IMR-90 (cell line): ENCODE data around the gene ROBO3. TPM values are rescaled to one million over a fixed set of nuclear protein-coding genes. Genes with fewer than 3 reads are reported as not detected.

Experiments used
- ATAC-seq: fragments of 200-7000 bp; cut with Tn5 transposase; 2 replicates; pipeline ENCODE4 v1.9.1; 2020; ENCODE audit warnings: low read depth, mild to moderate bottlenecking, moderate library complexity
- BruUV-seq: library from RNA; stranded (reverse); fragments of 400-500 nt; replicated peaks from 2 replicates; lab custom pipeline; 2021; lab: Mats Ljungman, UMichigan
- CTCF ChIA-PET: fragments of 300-600 bp; formaldehyde crosslinking; extraction: SDS; loops from one replicate; lab custom pipeline; 2021; ENCODE audit warnings: antibody characterized with exemption; lab: Yijun Ruan, JAX
- POLR2A ChIA-PET: fragments of 300-600 bp; sonication (Branson Sonifier 250); formaldehyde crosslinking; loops from one replicate; lab custom pipeline; 2022; ENCODE audit warnings: antibody characterized with exemption; ENCODE audit not compliant: unreplicated experiment; lab: Charles Lee
- DNase-seq: peaks from one replicate; pipeline ENCODE4 v3.0.0; 2013
- H2AFZ ChIP-seq: replicated peaks from 2 replicates; pipeline ENCODE3; 2013; ENCODE audit warnings: low read length, mild to moderate bottlenecking; ENCODE audit not compliant: poor library complexity
- H2AK5ac ChIP-seq: 2 replicates; pipeline ENCODE4 v1.6.1; 2013; ENCODE audit warnings: low read depth, low read length, inconsistent platforms
- H2AK9ac ChIP-seq: replicated peaks from 2 replicates; pipeline ENCODE3; 2013; ENCODE audit warnings: mild to moderate bottlenecking, low read depth, low read length, moderate library complexity; ENCODE audit not compliant: poor library complexity
- H2BK120ac ChIP-seq: 2 replicates; pipeline ENCODE4 v1.6.1; 2013; ENCODE audit warnings: low read depth, low read length, inconsistent platforms
- H2BK15ac ChIP-seq: 3 replicates; pipeline ENCODE4 v1.6.1; 2013; ENCODE audit warnings: low read depth, low read length, inconsistent platforms
- H2BK20ac ChIP-seq: 2 replicates; pipeline ENCODE4 v1.6.1; 2013; ENCODE audit warnings: low read depth, mild to moderate bottlenecking, inconsistent platforms, low read length, moderate library complexity
- H2BK5ac ChIP-seq: 2 replicates; pipeline ENCODE4 v1.6.1; 2013; ENCODE audit warnings: mild to moderate bottlenecking, low read depth, low read length, inconsistent platforms; ENCODE audit not compliant: poor library complexity, severe bottlenecking
- H3K14ac ChIP-seq: replicated peaks from 2 replicates; pipeline ENCODE4 v1.6.1; 2013; ENCODE audit warnings: low read depth, low read length, inconsistent platforms
- H3K18ac ChIP-seq: 2 replicates; pipeline ENCODE4 v1.6.1; 2013; ENCODE audit warnings: low read depth, low read length, control low read depth
- H3K23ac ChIP-seq: 2 replicates; pipeline ENCODE4 v1.6.1; 2013; ENCODE audit warnings: low read depth, low read length, inconsistent platforms
- H3K27ac ChIP-seq: 2 replicates; pipeline ENCODE4 v1.5.1; 2013; ENCODE audit warnings: mild to moderate bottlenecking, control low read depth, low read length; ENCODE audit not compliant: insufficient read depth
- H3K27me3 ChIP-seq: 2 replicates; pipeline ENCODE4 v1.6.1; 2013; ENCODE audit warnings: low read length; ENCODE audit not compliant: control insufficient read depth, insufficient read depth
- H3K36me3 ChIP-seq: 2 replicates; pipeline ENCODE4 v1.6.1; 2013; ENCODE audit warnings: low read length, mixed read lengths; ENCODE audit not compliant: control insufficient read depth, insufficient read depth
- H3K4ac ChIP-seq: 2 replicates; pipeline ENCODE4 v1.6.1; 2013; ENCODE audit warnings: low read depth, low read length, inconsistent platforms
- H3K4me1 ChIP-seq: 2 replicates; pipeline ENCODE4 v1.6.1; 2013; ENCODE audit warnings: low read length, mixed read lengths; ENCODE audit not compliant: control insufficient read depth, insufficient read depth
- H3K4me2 ChIP-seq: 2 replicates; pipeline ENCODE4 v1.6.1; 2013; ENCODE audit warnings: low read depth, mild to moderate bottlenecking, control low read depth, low read length, moderate library complexity
- H3K4me3 ChIP-seq: 2 replicates; pipeline ENCODE4 v1.5.1; 2013; ENCODE audit warnings: low read depth, mild to moderate bottlenecking, control low read depth, low read length, moderate library complexity; ENCODE audit not compliant: insufficient read depth
- H3K56ac ChIP-seq: 2 replicates; pipeline ENCODE4 v1.6.1; 2013; ENCODE audit warnings: low read length, inconsistent platforms; ENCODE audit not compliant: insufficient read depth; ENCODE audit errors: extremely low read depth
- H3K79me1 ChIP-seq, 2 experiments: 2 replicates each; pipeline ENCODE4 v1.6.1; 2013; ENCODE audit warnings: low read length in 2 of 2, inconsistent platforms in 1 of 2, low read depth in 1 of 2
- H3K9ac ChIP-seq: 2 replicates; pipeline ENCODE4 v1.6.1; 2013; ENCODE audit warnings: low read depth, low read length, control low read depth
- H3K9me1 ChIP-seq: 2 replicates; pipeline ENCODE4 v1.6.1; 2013; ENCODE audit warnings: low read length, inconsistent platforms; ENCODE audit not compliant: insufficient read depth
- H3K9me3 ChIP-seq: 2 replicates; pipeline ENCODE4 v1.6.1; 2013; ENCODE audit warnings: low read length; ENCODE audit not compliant: control insufficient read depth, insufficient read depth
- H4K20me1 ChIP-seq: 2 replicates; pipeline ENCODE4 v1.6.1; 2013; ENCODE audit warnings: low read length, inconsistent platforms; ENCODE audit not compliant: insufficient read depth
- H4K5ac ChIP-seq: 2 replicates; pipeline ENCODE4 v1.6.1; 2013; ENCODE audit warnings: mild to moderate bottlenecking, low read depth, low read length, control low read depth
- H4K8ac ChIP-seq, 2 experiments: 2 replicates each; pipeline ENCODE4 v1.6.1; 2013; ENCODE audit warnings: low read depth in 2 of 2, low read length in 2 of 2, control low read depth in 1 of 2, inconsistent platforms in 1 of 2
- H4K91ac ChIP-seq: 2 replicates; pipeline ENCODE4 v1.6.1; 2013; ENCODE audit warnings: low read depth, low read length, inconsistent platforms; ENCODE audit not compliant: insufficient read depth
- BHLHE40 ChIP-seq: fragments of 150-350 bp; IDR thresholded peaks from 2 replicates; pipeline ENCODE4 v1.6.1; 2016; ENCODE audit warnings: mild to moderate bottlenecking, low read depth, low read length
- CEBPB ChIP-seq: IDR thresholded peaks from 2 replicates; pipeline ENCODE4 v1.6.1; 2012; ENCODE audit warnings: low read depth, low read length, improper control_type of control experiment
- CHD1 ChIP-seq: IDR thresholded peaks from 2 replicates; pipeline ENCODE4 v1.6.1; 2012; ENCODE audit warnings: low read depth, low read length, improper control_type of control experiment
- CTCF ChIP-seq: conservative IDR thresholded peaks from 2 replicates; pipeline ENCODE4 v1.5.1; 2012; ENCODE audit warnings: mild to moderate bottlenecking, low read depth, low read length, improper control_type of control experiment
- ELK1 ChIP-seq: fragments of 150-350 bp; IDR thresholded peaks from 2 replicates; pipeline ENCODE4 v1.6.1; 2016; ENCODE audit warnings: low read depth, mild to moderate bottlenecking, low read length, moderate library complexity, borderline replicate concordance
- FOS ChIP-seq: fragments of 150-350 bp; IDR thresholded peaks from 2 replicates; pipeline ENCODE4 v1.6.1; 2016; ENCODE audit warnings: low read depth, low read length
- MAFK ChIP-seq: IDR thresholded peaks from 2 replicates; pipeline ENCODE4 v1.6.1; 2012; ENCODE audit warnings: low read depth, low read length, improper control_type of control experiment
- MAZ ChIP-seq: IDR thresholded peaks from 2 replicates; pipeline ENCODE4 v1.6.1; 2012; ENCODE audit warnings: low read depth, mild to moderate bottlenecking, low read length, improper control_type of control experiment, moderate library complexity, borderline replicate concordance
- MXI1 ChIP-seq: IDR thresholded peaks from 2 replicates; pipeline ENCODE4 v1.6.1; 2012; ENCODE audit warnings: low read depth, mild to moderate bottlenecking, low read length, moderate library complexity, borderline replicate concordance
- NFE2L2 ChIP-seq: fragments of 150-350 bp; IDR thresholded peaks from 2 replicates; pipeline ENCODE4 v1.6.1; 2016; ENCODE audit warnings: low read depth, mild to moderate bottlenecking, low read length
- POLR2A ChIP-seq: IDR thresholded peaks from 2 replicates; pipeline ENCODE4 v1.6.1; 2012; ENCODE audit warnings: mild to moderate bottlenecking, low read depth, low read length
- RAD21 ChIP-seq: IDR thresholded peaks from 2 replicates; pipeline ENCODE4 v1.6.1; 2012; ENCODE audit warnings: low read length, improper control_type of control experiment
- RCOR1 ChIP-seq: IDR thresholded peaks from 2 replicates; pipeline ENCODE4 v1.6.1; 2012; ENCODE audit warnings: mild to moderate bottlenecking, low read length, improper control_type of control experiment; ENCODE audit not compliant: insufficient replicate concordance
- RFX5 ChIP-seq: IDR thresholded peaks from 2 replicates; pipeline ENCODE4 v1.8.0; 2012; ENCODE audit warnings: low read depth, mild to moderate bottlenecking, low read length, moderate library complexity
- SMC3 ChIP-seq: fragments of 150-350 bp; IDR thresholded peaks from 2 replicates; pipeline ENCODE4 v1.6.1; 2016; ENCODE audit warnings: low read depth, mild to moderate bottlenecking, antibody characterized with exemption, low read length, moderate library complexity
- USF2 ChIP-seq: fragments of 150-350 bp; IDR thresholded peaks from 2 replicates; pipeline ENCODE4 v1.6.1; 2017; ENCODE audit warnings: mild to moderate bottlenecking, antibody characterized with exemption, low read length, low read depth
- WGBS, 2 experiments: methylation state at CpG; one replicate each; pipeline versions ENCODE4 v1.1.5 to v1.1.7; 2013; ENCODE audit warnings: missing lambda C conversion rate in 2 of 2; ENCODE audit not compliant: insufficient read length in 1 of 2; ENCODE audit errors: extremely low coverage in 2 of 2; 5-methylcytosine and 5-hydroxymethylcytosine counted together
- dilution Hi-C: fragments of 300-500 bp; cut with HindIII; formaldehyde crosslinking; loops from one replicate; pipeline ENCODE4 v1.14.3; 2018; ENCODE audit warnings: low sequenced_read_pairs; ENCODE audit not compliant: unreplicated experiment
- in situ Hi-C: fragments of 300-500 bp; cut with MboI; formaldehyde crosslinking; loops from 3 replicates; pipeline ENCODE4 v1.14.3; 2019; ENCODE audit warnings: low sequenced_read_pairs, inconsistent platforms, mixed read lengths
- intact Hi-C: fragments of 100-400 bp; cut with micrococcal nuclease; formaldehyde crosslinking; loops from 2 replicates; pipeline ENCODE4 v1.10.0; 2022
- polyA plus RNA-seq, 3 experiments: library from polyadenylated mRNA; depleted of rRNA; stranded (reverse); fragments of >200 nt; gene quantifications; 2 replicates each; pipeline ENCODE4 v1.2.3, GENCODE V29; 2012; ENCODE audit warnings: low replicate concordance in 1 of 3
- total RNA-seq: library from RNA; depleted of rRNA; stranded (reverse); fragments of >200 nt; gene quantifications from 2 replicates; pipeline ENCODE4 v1.2.3, GENCODE V29; 2012

Gene ROBO3
- total and polyA plus RNA-seq, 2 of the 4 experiments (the other 2 are of a cell fraction), result 12.0 to 54.1 TPM

- H2BK120ac ChIP-seq, result no peak overlapping the region
- H3K9me3 ChIP-seq, result no peaks in the 10 kb centered on the region
- no peaks in the 10 kb centered on the region for H4K20me1 ChIP-seq
- WGBS, 2 experiments, result no CpG with 5 or more reads among the region's 5 CpGs
- H4K5ac ChIP-seq, result no peak overlapping the region
- dilution Hi-C loops, result no loop called here
- no peak for DNase-seq
- H4K8ac ChIP-seq, result no peak overlapping the region
- H2AK9ac ChIP-seq, result no peak overlapping the region
- no peak overlapping the region for H2AK5ac ChIP-seq
- peak overlapping the region; percentile 9 for H2AFZ ChIP-seq
- H2BK15ac ChIP-seq, result no peak overlapping the region
- intact Hi-C loops, result no loop called here
- ChIA-PET POLR2A (no interaction called here), CTCF (interaction anchor here (1.6 kb wide), 1 partner anchor 37 kb away, joined by 5 read pairs; no protein-coding TSS in a partner anchor)
- ATAC-seq, result no peak
- peaks cover 53% of the 10 kb centered on the region for H3K27me3 ChIP-seq
- no peak overlapping the region for H3K27ac ChIP-seq
- no peak overlapping the region for H3K4ac ChIP-seq
- no peaks in the 10 kb centered on the region for H3K36me3 ChIP-seq
- no peak overlapping the region for H2BK20ac ChIP-seq
- no peaks in the 10 kb centered on the region; the same call in 1 of the 2 replicates for H3K9me1 ChIP-seq
- in situ Hi-C loops, result loop anchor here (10.0 kb wide), 2 partner anchors 74 to 194 kb away; partner anchors contain the start of gene ESAM
- no peak overlapping the region for H3K23ac ChIP-seq
- H4K91ac ChIP-seq, result no peak overlapping the region
- H3K9ac ChIP-seq, result no peak overlapping the region
- no peaks in the 10 kb centered on the region; the same call in 1 of the 2 replicates for H3K4me1 ChIP-seq
- H3K79me1 ChIP-seq, result no peaks in the 10 kb centered on the region
- no peak overlapping the region for H3K4me3 ChIP-seq
- no peak overlapping the region for H3K56ac ChIP-seq
- no peak overlapping the region for H3K18ac ChIP-seq
- no peak overlapping the region for H3K14ac ChIP-seq
- H2BK5ac ChIP-seq, result no peak overlapping the region
- TF ChIP-seq NFE2L2 (no peak), USF2 (no peak), CTCF (no peak), CEBPB (no peak), RFX5 (no peak), SMC3 (no peak), RCOR1 (no peak), ELK1 (no peak), MAZ (no peak), BHLHE40 (no peak), POLR2A (no peak), FOS (no peak), MAFK (no peak), RAD21 (no peak), CHD1 (no peak), MXI1 (no peak)
- H3K4me2 ChIP-seq, result no peak overlapping the region
- no TSS peak for BruUV-seq
Observed at GRCh38 chr11:124838805-124839127, 26.5 kb upstream of the ROBO3 start.
